Caco-2 (cell line): ENCODE results near the gene NUP85. TPM values are rescaled to one million over a fixed set of nuclear protein-coding genes. Genes with fewer than 3 reads are reported as not detected.

Experiments used
- BruUV-seq: library from RNA; stranded (reverse); fragments of 400-500 nt; replicated peaks from 2 replicates; lab custom pipeline; 2021; lab: Mats Ljungman, UMichigan
- CTCF ChIA-PET: fragments of 300-600 bp; sonication (Branson Sonifier 250); formaldehyde crosslinking; loops from one replicate; lab custom pipeline; 2022; ENCODE audit warnings: antibody characterized with exemption; lab: Charles Lee
- POLR2A ChIA-PET: fragments of 300-600 bp; sonication (Branson Sonifier 250); formaldehyde crosslinking; loops from one replicate; lab custom pipeline; 2022; ENCODE audit warnings: antibody characterized with exemption; lab: Charles Lee
- DNase-seq, 2 experiments: peaks; one replicate each; pipeline versions ENCODE4 v3.0.0 to v3.0.0-alpha.2; 2020 to 2022
- H3K27me3 ChIP-seq: replicated peaks from 2 replicates; pipeline ENCODE4 v1.6.0; 2011; ENCODE audit warnings: low read length; ENCODE audit not compliant: control insufficient read depth, insufficient read depth
- H3K36me3 ChIP-seq: 2 replicates; pipeline ENCODE4 v1.5.1; 2011; ENCODE audit warnings: low read length; ENCODE audit not compliant: control insufficient read depth, insufficient read depth
- H3K4me1 ChIP-seq: fragments of 250-450 bp; sonication (Bioruptor Pico); 2 replicates; pipeline ENCODE4 v1.5.1; 2020; ENCODE audit warnings: mild to moderate bottlenecking
- H3K4me3 ChIP-seq: 2 replicates; pipeline ENCODE4 v1.5.1; 2011; ENCODE audit warnings: low read depth, mild to moderate bottlenecking, control low read depth, low read length
- H3K9me3 ChIP-seq: fragments of 250-450 bp; sonication (Bioruptor Pico); 2 replicates; pipeline ENCODE4 v1.5.1; 2020; ENCODE audit warnings: mild to moderate bottlenecking, moderate library complexity
- H3K27ac Mint-ChIP-seq: one replicate; pipeline ENCODE4 v1.8.0; 2022; ENCODE audit warnings: mixed read lengths; ENCODE audit not compliant: unreplicated experiment
- H3K27me3 Mint-ChIP-seq: one replicate; pipeline ENCODE4 v1.8.0; 2022; ENCODE audit warnings: mixed read lengths; ENCODE audit not compliant: insufficient read depth, unreplicated experiment
- H3K36me3 Mint-ChIP-seq: one replicate; pipeline ENCODE4 v1.8.0; 2022; ENCODE audit warnings: mild to moderate bottlenecking, mixed read lengths; ENCODE audit not compliant: insufficient read depth, unreplicated experiment
- H3K4me1 Mint-ChIP-seq: one replicate; pipeline ENCODE4 v1.8.0; 2022; ENCODE audit warnings: low read depth, mixed read lengths; ENCODE audit not compliant: unreplicated experiment
- H3K4me3 Mint-ChIP-seq: one replicate; pipeline ENCODE4 v1.8.0; 2022; ENCODE audit warnings: mild to moderate bottlenecking, moderate library complexity, mixed read lengths; ENCODE audit not compliant: unreplicated experiment
- H3K9me3 Mint-ChIP-seq: one replicate; pipeline ENCODE4 v1.8.0; 2022; ENCODE audit warnings: mixed read lengths; ENCODE audit not compliant: unreplicated experiment
- intact Hi-C: fragments of 100-400 bp; cut with micrococcal nuclease; formaldehyde crosslinking; loops from one replicate; pipeline ENCODE4 v1.10.0; 2022; ENCODE audit not compliant: unreplicated experiment
- total RNA-seq: library from RNA; stranded (reverse); gene quantifications from 2 replicates; pipeline ENCODE4 v1.2.3, GENCODE V29; 2022
- TF ChIP-seq, protein P1 (sequence below), 2 experiments: fragments of 200-600 bp in 1 of 2; IDR thresholded peaks; 1 replicate in 1 of 2; 2 replicates in 1 of 2; pipeline versions ENCODE4 v1.5.1 to v1.8.0; 2011 to 2022; ENCODE audit warnings: antibody characterized with exemption in 1 of 2, control low read depth in 1 of 2, inconsistent platforms in 1 of 2, low read depth in 1 of 2, low read length in 1 of 2, mild to moderate bottlenecking in 1 of 2, moderate library complexity in 1 of 2; ENCODE audit not compliant: insufficient read depth in 1 of 2, severe bottlenecking in 1 of 2, unreplicated experiment in 1 of 2

The NUP85 gene
- total RNA-seq, 1 experiment from 2014 or later = 119 TPM

DNA sequence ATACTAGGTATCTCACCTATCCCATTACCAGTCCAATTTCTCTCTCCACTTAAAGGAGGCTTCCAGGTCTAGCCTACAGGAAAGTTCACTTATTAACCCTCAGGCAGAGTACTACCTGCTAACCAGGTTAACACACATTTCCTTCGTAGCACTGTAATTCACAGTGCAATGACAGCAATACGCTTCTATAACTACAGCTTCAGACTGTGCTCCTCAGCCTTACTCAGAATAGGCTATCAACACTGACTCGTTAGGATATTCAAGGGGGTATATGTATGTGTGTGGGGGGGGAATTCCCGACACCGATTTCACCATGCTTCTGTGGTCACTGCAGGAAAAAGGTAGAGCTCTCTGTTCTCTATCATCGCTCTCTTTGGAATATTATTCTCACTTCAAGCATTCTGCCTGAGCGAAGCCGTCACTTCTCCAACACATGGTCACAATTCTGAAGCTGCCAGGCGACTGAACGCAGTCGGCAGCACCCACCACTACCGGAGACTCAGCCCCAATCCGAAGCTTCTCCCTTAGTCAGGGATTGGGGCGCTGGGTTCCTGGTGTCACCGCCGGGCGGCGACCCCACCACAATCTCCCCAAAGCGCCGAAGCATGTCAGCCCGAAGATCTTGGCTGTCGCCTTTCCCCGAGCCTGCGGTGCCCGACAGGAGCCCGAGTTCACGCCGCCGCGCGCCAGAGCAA is 55.3 kb downstream of the NUP85 start:
- Mint-ChIP-seq H3K27ac (peak overlapping the region; percentile 100), H3K9me3 (no peaks in the 10 kb centered on the region), H3K4me3 (peak overlapping the region; percentile 97), H3K4me1 (peaks cover 33% of the 10 kb centered on the region), H3K27me3 (no peaks in the 10 kb centered on the region), H3K36me3 (peaks cover 33% of the 10 kb centered on the region)
- TF ChIP-seq, protein P1, sequence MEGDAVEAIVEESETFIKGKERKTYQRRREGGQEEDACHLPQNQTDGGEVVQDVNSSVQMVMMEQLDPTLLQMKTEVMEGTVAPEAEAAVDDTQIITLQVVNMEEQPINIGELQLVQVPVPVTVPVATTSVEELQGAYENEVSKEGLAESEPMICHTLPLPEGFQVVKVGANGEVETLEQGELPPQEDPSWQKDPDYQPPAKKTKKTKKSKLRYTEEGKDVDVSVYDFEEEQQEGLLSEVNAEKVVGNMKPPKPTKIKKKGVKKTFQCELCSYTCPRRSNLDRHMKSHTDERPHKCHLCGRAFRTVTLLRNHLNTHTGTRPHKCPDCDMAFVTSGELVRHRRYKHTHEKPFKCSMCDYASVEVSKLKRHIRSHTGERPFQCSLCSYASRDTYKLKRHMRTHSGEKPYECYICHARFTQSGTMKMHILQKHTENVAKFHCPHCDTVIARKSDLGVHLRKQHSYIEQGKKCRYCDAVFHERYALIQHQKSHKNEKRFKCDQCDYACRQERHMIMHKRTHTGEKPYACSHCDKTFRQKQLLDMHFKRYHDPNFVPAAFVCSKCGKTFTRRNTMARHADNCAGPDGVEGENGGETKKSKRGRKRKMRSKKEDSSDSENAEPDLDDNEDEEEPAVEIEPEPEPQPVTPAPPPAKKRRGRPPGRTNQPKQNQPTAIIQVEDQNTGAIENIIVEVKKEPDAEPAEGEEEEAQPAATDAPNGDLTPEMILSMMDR (IDR thresholded peaks at IDR 0.05; ENCODE audit: insufficient read depth in 1 of 2, low read depth in 1 of 2, low read length in 1 of 2, severe bottlenecking in 1 of 2, unreplicated experiment in 1 of 2) = no peak
- DNase-seq = no peak
- intact Hi-C loops = loop anchor here (2.0 kb wide), 1 partner anchor 28 kb away; the partner anchor contains the start of gene SLC25A19
- Histone ChIP-seq H3K36me3 (peaks cover 4% of the 10 kb centered on the region), H3K4me1 (no peaks in the 10 kb centered on the region), H3K9me3 (no peaks in the 10 kb centered on the region), H3K4me3 (peak overlapping the region; percentile 89), H3K27me3 (no peaks in the 10 kb centered on the region)
- POLR2A ChIA-PET = interaction anchor here (0.5 to 3.0 kb wide), 8 partner anchors 10 to 256 kb away, joined by 3 to 48 read pairs (median 4); partner anchors contain the start of genes GRB2, MIF4GD, SLC25A19 and TSEN54
- CTCF ChIA-PET = interaction anchor here (0.9 to 3.3 kb wide), 5 partner anchors 10 to 133 kb away, joined by 3 to 42 read pairs (median 12); partner anchors contain the start of genes MIF4GD and SLC25A19
- BruUV-seq = TSS peak; percentile 64

DNA sequence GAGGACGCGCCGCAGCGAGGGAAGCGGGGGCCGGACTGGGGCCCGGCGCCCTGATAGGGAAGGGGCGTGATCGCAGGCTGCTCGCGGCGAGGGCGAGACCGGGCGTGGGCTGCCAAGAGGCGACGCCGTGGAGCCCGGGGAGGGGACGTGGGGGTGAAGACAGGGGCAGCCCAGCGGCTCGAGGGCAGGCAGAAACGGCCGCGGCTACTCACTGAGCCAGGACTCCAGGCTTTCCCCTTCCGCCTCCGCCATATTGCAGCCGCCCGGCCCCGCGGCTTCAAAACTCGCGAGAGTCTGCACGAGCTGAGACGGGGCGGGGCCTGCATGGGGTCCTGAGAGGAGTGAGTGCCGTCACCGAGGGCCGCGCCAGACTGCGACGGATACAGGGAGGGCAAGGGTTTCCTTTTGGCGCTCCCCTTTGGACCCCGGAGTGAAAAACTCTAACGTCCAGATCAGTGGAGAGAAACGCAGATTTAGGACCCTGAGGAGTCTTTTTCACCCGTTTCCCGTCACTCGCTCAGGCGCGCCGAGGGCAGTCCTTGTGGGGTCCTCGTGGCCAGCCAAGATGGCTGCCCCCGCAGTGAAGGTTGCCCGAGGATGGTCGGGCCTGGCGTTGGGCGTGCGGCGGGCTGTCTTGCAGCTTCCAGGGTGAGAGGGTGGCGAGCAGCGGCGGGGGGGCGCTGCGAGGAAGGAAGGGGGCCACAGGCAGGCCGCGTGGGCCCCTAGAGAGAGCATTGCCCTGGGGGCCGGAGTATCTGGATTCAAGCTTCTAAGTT is 56.0 kb downstream of the NUP85 start, which contains the start of the genes GGA3 and MRPS7:
GGA3 (minus strand) TSS at position 271 of the 776 bp plus-strand sequence; CDS start at position 252, 19 bp downstream.
MRPS7 (plus strand) TSS at position 544 of the 776 bp plus-strand sequence; CDS start at position 566, 22 bp downstream.
- Mint-ChIP-seq H3K27ac (peak within 1 kb of the TSS; percentile 100), H3K36me3 (peaks cover 37% of the 10 kb centered on the region), H3K4me3 (peak within 1 kb of the TSS; percentile 97), H3K27me3 (no peaks in the 10 kb centered on the region), H3K9me3 (no peaks in the 10 kb centered on the region), H3K4me1 (peaks cover 28% of the 10 kb centered on the region)
- POLR2A ChIA-PET = interaction anchor here (0.5 to 3.0 kb wide), 15 partner anchors 9 to 265 kb away, joined by 3 to 48 read pairs (median 3); partner anchors contain the start of genes GRB2, MIF4GD, SLC25A19 and SUMO2
- CTCF ChIA-PET = interaction anchor here (0.6 to 3.3 kb wide), 6 partner anchors 9 to 168 kb away, joined by 3 to 42 read pairs (median 8); partner anchors contain the start of genes MIF4GD and SLC25A19
- Histone ChIP-seq H3K9me3 (no peaks in the 10 kb centered on the region), H3K36me3 (peaks cover 5% of the 10 kb centered on the region), H3K27me3 (no peaks in the 10 kb centered on the region), H3K4me1 (no peaks in the 10 kb centered on the region), H3K4me3 (peak within 1 kb of the TSS; percentile 89)
- peak; percentile 95 to 97 for DNase-seq
- BruUV-seq = no TSS peak
- TF ChIP-seq, protein P1 (IDR thresholded peaks at IDR 0.05; ENCODE audit: insufficient read depth in 1 of 2, low read depth in 1 of 2, low read length in 1 of 2, severe bottlenecking in 1 of 2, unreplicated experiment in 1 of 2) = no peak
- intact Hi-C loops = loop anchor here (2.0 kb wide), 1 partner anchor 27 kb away; the partner anchor contains the start of gene SLC25A19
